ENCODE data around the gene DNASE2B. TPM values are rescaled to one million over a fixed set of nuclear protein-coding genes. Genes with fewer than 3 reads are reported as not detected.

Gene DNASE2B
- polyA plus RNA-seq, 3 donors: not detected

DNA sequence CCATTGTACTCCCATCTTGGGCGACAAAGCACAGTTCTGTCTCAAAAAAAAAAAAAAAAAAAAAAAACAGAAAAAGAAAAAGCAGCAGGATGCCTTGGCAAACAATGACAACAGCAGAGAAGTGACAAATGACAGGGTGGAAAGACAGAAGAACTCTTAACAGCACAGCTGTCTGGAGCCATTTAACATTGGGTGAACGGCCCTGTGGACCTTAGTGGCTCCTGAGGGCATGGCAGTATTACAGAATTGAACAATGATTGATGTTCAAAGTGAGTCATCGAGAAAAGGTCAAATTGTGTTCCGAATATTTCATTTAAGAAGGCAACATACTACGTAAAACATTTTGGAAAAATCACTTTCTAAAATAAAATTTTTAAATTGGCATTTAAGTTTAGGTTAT lies 30.0 kb downstream of the DNASE2B start:
- Histone ChIP-seq H3K4me3 (replicated peaks in 1 of 3; ENCODE audit: low read depth in 2 of 3, low read length in 3 of 3) (no peak overlapping the region), H2AFZ (ENCODE audit: insufficient read depth, low read depth, low read length, poor library complexity, severe bottlenecking) (no peak overlapping the region), H4K20me1 (ENCODE audit: insufficient read depth, low read length) (no peaks in the 10 kb centered on the region), H3K27ac (ENCODE audit: low read depth in 1 of 2, low read length in 2 of 2) (no peak overlapping the region), H3K36me3 (replicated peaks in 1 of 2; ENCODE audit: control insufficient read depth in 1 of 2, insufficient read depth in 2 of 2, low read length in 2 of 2) (no peaks in the 10 kb centered on the region), H3K79me2 (ENCODE audit: insufficient read depth, low read length) (no peaks in the 10 kb centered on the region), H3K4me1 (ENCODE audit: control insufficient read depth in 1 of 2, insufficient read depth in 2 of 2, low read length in 2 of 2) (peaks cover 25 to 27% of the 10 kb centered on the region in 2 donors), H3K27me3 (ENCODE audit: control insufficient read depth in 2 of 2, insufficient read depth in 2 of 2, low read length in 2 of 2) (no peaks in the 10 kb centered on the region), H3K4me2 (replicated peaks; ENCODE audit: extremely low read depth, low read length, poor library complexity, severe bottlenecking) (no peak overlapping the region), H3K9ac (ENCODE audit: insufficient read depth, low read length, poor library complexity, severe bottlenecking) (no peak overlapping the region), H3K9me3 (replicated peaks in 1 of 2; ENCODE audit: control insufficient read depth in 1 of 2, insufficient read depth in 1 of 2, low read length in 2 of 2) (no peaks in the 10 kb centered on the region)
- peaks cover 0 to 8% (median 4%) of the 10 kb centered on the region in 7 donors for H3K9me3 Mint-ChIP-seq
- no peak overlapping the region for H3K4me3 Mint-ChIP-seq
- peaks cover 27% of the 10 kb centered on the region for H3K4me1 Mint-ChIP-seq
- H3K36me3 Mint-ChIP-seq: peaks cover 0 to 1% of the 10 kb centered on the region in 2 donors
- peaks cover 0 to 3% (median 0%) of the 10 kb centered on the region in 3 donors for H3K27me3 Mint-ChIP-seq (ENCODE audit: low read depth in 3 of 3)
- H3K27ac Mint-ChIP-seq: peak overlapping the region in 1 of 7 donors; percentile 1
- TF ChIP-seq, protein P1, sequence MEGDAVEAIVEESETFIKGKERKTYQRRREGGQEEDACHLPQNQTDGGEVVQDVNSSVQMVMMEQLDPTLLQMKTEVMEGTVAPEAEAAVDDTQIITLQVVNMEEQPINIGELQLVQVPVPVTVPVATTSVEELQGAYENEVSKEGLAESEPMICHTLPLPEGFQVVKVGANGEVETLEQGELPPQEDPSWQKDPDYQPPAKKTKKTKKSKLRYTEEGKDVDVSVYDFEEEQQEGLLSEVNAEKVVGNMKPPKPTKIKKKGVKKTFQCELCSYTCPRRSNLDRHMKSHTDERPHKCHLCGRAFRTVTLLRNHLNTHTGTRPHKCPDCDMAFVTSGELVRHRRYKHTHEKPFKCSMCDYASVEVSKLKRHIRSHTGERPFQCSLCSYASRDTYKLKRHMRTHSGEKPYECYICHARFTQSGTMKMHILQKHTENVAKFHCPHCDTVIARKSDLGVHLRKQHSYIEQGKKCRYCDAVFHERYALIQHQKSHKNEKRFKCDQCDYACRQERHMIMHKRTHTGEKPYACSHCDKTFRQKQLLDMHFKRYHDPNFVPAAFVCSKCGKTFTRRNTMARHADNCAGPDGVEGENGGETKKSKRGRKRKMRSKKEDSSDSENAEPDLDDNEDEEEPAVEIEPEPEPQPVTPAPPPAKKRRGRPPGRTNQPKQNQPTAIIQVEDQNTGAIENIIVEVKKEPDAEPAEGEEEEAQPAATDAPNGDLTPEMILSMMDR (IDR thresholded peaks at IDR 0.05): no peak
- no CpG with 5 or more reads among the region's 5 CpGs for WGBS (ENCODE audit: insufficient coverage)
- intact Hi-C loops (cut with micrococcal nuclease): no loop called here
- DNase-seq: no peak

DNA sequence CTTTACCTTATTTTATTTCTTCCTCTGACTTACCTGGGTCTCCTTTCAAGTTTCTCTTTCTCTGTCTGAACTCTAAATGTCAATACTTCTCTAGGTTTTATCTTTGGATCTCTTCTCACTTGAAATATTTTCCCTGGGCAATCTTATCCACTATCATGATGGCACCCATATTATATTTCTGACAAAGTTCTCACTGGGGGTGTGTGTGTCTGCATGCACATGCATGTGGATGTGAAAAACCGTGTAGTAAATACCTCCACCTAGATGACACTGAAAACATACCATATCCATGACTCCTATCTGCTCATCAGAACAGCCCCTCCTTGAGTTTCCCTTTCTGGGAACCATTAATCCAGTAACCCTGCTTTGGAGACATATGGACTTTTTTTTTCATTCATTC lies 30.9 kb downstream of the DNASE2B start:
- no CpG with 5 or more reads among the region's 1 CpG for WGBS (ENCODE audit: insufficient coverage)
- peaks cover 0 to 3% (median 0%) of the 10 kb centered on the region in 3 donors for H3K27me3 Mint-ChIP-seq (ENCODE audit: low read depth in 3 of 3)
- no peaks in the 10 kb centered on the region for H4K20me1 ChIP-seq (ENCODE audit: insufficient read depth, low read length)
- H3K4me3 Mint-ChIP-seq: no peak overlapping the region
- no peak overlapping the region for H2AFZ ChIP-seq (ENCODE audit: insufficient read depth, low read depth, low read length, poor library complexity, severe bottlenecking)
- H3K27ac ChIP-seq (ENCODE audit: low read depth in 1 of 2, low read length in 2 of 2): no peak overlapping the region
- H3K9me3 Mint-ChIP-seq: peaks cover 0 to 8% (median 4%) of the 10 kb centered on the region in 7 donors
- H3K4me2 ChIP-seq (replicated peaks; ENCODE audit: extremely low read depth, low read length, poor library complexity, severe bottlenecking): no peak overlapping the region
- H3K36me3 ChIP-seq (replicated peaks in 1 of 2; ENCODE audit: control insufficient read depth in 1 of 2, insufficient read depth in 2 of 2, low read length in 2 of 2): no peaks in the 10 kb centered on the region
- H3K9ac ChIP-seq (ENCODE audit: insufficient read depth, low read length, poor library complexity, severe bottlenecking): no peak overlapping the region
- no peak for DNase-seq
- H3K4me3 ChIP-seq (replicated peaks in 1 of 3; ENCODE audit: low read depth in 2 of 3, low read length in 3 of 3): no peak overlapping the region
- H3K4me1 ChIP-seq (ENCODE audit: control insufficient read depth in 1 of 2, insufficient read depth in 2 of 2, low read length in 2 of 2): peaks cover 32 to 37% of the 10 kb centered on the region in 2 donors
- H3K79me2 ChIP-seq (ENCODE audit: insufficient read depth, low read length): no peaks in the 10 kb centered on the region
- intact Hi-C loops (cut with micrococcal nuclease): no loop called here
- H3K36me3 Mint-ChIP-seq: peaks cover 0 to 1% of the 10 kb centered on the region in 2 donors
- H3K4me1 Mint-ChIP-seq: peaks cover 32% of the 10 kb centered on the region
- no peaks in the 10 kb centered on the region for H3K27me3 ChIP-seq (ENCODE audit: control insufficient read depth in 2 of 2, insufficient read depth in 2 of 2, low read length in 2 of 2)
- no peaks in the 10 kb centered on the region for H3K9me3 ChIP-seq (replicated peaks in 1 of 2; ENCODE audit: control insufficient read depth in 1 of 2, insufficient read depth in 1 of 2, low read length in 2 of 2)
- TF ChIP-seq, protein P1 (IDR thresholded peaks at IDR 0.05): no peak
- H3K27ac Mint-ChIP-seq: peak overlapping the region in 2 of 7 donors; percentile 21 to 51
